Ammon's horn (tissue), 1 donor: ENCODE measurements around the gene IRF7.

Experiments used
- DNase-seq: peaks from one replicate; pipeline ENCODE4 v3.0.0-alpha.2; 2016; ENCODE audit warnings: low spot score

The IRF7 gene

DNA sequence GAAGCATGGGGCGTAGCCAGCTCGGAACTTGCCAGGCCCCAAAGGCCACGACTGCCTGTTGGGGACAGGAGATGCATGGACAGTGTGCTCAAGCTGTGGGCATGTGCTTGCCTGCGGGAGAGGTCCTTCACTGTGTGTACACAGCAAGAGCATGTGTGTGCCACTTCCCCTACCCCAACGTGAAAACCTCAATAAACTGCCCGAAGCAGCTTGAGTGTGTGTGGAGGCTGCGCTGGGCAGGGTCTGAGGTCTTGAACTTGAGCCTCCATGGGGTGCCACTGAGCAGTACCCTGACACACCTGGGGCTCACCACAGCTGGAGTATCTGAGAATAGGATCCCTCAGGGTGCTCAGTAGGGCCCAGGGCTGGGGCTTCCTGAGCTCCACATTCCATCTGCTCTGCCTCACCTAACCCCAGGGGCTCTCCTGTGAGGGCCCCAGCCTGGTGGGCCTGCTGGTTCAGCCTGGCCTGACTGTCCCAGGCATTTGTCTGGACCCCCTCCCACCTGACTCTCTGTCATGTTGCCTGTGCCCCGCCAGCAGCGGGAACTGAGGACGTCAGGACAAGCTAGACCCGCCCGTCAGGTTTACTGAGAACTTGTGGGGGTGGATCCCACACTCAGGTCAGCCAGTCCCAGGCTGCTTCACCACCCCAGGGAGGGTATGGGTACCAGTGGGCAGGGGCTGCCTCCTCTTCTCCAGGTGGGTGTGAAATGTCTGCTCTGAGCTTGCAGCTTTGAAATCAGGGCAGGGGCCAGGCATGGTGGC lies 51.8 kb downstream of the IRF7 start:
- DNase-seq, result no peak

DNA sequence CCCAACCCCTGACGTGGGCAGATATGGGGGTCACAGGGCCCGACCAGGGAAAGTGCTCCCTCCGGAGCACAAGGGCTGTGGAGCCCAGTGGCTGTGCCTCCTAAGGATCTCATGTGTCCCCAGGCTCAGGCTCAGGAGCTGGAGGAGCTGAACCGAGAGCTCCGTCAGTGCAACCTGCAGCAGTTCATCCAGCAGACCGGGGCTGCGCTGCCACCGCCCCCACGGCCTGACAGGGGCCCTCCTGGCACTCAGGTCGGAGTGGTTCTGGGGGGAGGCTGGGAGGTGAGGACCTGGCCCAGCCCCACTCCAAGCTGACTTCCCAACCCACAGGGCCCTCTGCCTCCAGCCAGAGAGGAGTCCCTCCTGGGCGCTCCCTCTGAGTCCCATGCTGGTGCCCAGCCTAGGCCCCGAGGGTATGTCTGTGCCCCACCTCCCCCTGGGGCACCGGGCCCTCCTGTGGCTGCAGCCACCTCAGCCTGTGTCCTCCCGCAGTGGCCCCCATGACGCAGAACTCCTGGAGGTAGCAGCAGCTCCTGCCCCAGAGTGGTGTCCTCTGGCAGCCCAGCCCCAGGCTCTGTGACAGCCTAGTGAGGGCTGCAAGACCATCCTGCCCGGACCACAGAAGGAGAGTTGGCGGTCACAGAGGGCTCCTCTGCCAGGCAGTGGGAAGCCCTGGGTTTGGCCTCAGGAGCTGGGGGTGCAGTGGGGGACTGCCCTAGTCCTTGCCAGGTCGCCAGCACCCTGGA lies 52.5 kb downstream of the IRF7 start:
- DNase-seq, result no peak
